HG03066 (cell line): ENCODE results near the gene TMEM184A.

Experiments
- ATAC-seq: cut with Tn5 transposase; IDR thresholded peaks from one replicate; pipeline ENCODE4 v1.9.1; 2021; ENCODE audit warnings: low read depth; ENCODE audit not compliant: unreplicated experiment

Gene TMEM184A

GRCh38 chr7:1541431-1542162, 14.4 kb downstream of the TMEM184A start:
- ATAC-seq = no peak

- ATAC-seq = no peak
Observed at GRCh38 chr7:1540776-1541271, 15.2 kb downstream of the TMEM184A start.

- ATAC-seq = no peak
Observed at GRCh38 chr7:1539882-1540775, 15.9 kb downstream of the TMEM184A start.

GRCh38 chr7:1539181-1539881, 16.7 kb downstream of the TMEM184A start:
- ATAC-seq = no peak

GRCh38 chr7:1538544-1539180, 17.3 kb downstream of the TMEM184A start:
- no peak for ATAC-seq

GRCh38 chr7:1537535-1538412, 18.2 kb downstream of the TMEM184A start:
- no peak for ATAC-seq

- ATAC-seq = no peak
Observed at GRCh38 chr7:1536743-1537534, 19.1 kb downstream of the TMEM184A start.

GRCh38 chr7:1536455-1536742, 19.6 kb downstream of the TMEM184A start:
- no peak for ATAC-seq

GRCh38 chr7:1535701-1536454, 20.1 kb downstream of the TMEM184A start:
- no peak for ATAC-seq

- no peak for ATAC-seq
Observed at GRCh38 chr7:1535100-1535458, 20.9 kb downstream of the TMEM184A start.

GRCh38 chr7:1534330-1535099, 21.5 kb downstream of the TMEM184A start:
- no peak for ATAC-seq

GRCh38 chr7:1533547-1534329, 22.3 kb downstream of the TMEM184A start:
- ATAC-seq = no peak

GRCh38 chr7:1533255-1533546, 22.8 kb downstream of the TMEM184A start:
- no peak for ATAC-seq

GRCh38 chr7:1532456-1533254, 23.4 kb downstream of the TMEM184A start:
- ATAC-seq = no peak

GRCh38 chr7:1531979-1532455, 24.0 kb downstream of the TMEM184A start:
- no peak for ATAC-seq
